Activated B cell treated with CpG ODN at 0.5 μM for 24 hours (primary cell): ENCODE data around the gene CDC42EP3. TPM values are rescaled to one million over a fixed set of nuclear protein-coding genes. Genes with fewer than 3 reads are reported as not detected.

Experiments
- ATAC-seq: fragments of 200-7000 bp; cut with Tn5 transposase; one replicate; pipeline ENCODE4 v1.10.0; 2021; ENCODE audit warnings: low read depth, mild to moderate bottlenecking, moderate library complexity
- CTCF ChIA-PET: fragments of 350-600 bp; sonication (Branson Sonifier 250); formaldehyde crosslinking; loops from one replicate; lab custom pipeline; 2021; ENCODE audit warnings: antibody characterized with exemption; lab: Charles Lee
- POLR2A ChIA-PET: fragments of 350-600 bp; sonication (Branson Sonifier 250); formaldehyde crosslinking; loops from one replicate; lab custom pipeline; 2021; ENCODE audit warnings: antibody characterized with exemption; lab: Charles Lee
- DNase-seq: peaks from one replicate; pipeline ENCODE4 v3.0.0; 2022
- H3K27ac Mint-ChIP-seq: one replicate; pipeline ENCODE4 v1.8.0; 2020; ENCODE audit warnings: mixed read lengths
- H3K27me3 Mint-ChIP-seq: one replicate; pipeline ENCODE4 v1.8.0; 2021; ENCODE audit warnings: mixed read lengths
- H3K36me3 Mint-ChIP-seq: one replicate; pipeline ENCODE4 v1.8.0; 2021; ENCODE audit warnings: low read depth, mixed read lengths
- H3K4me1 Mint-ChIP-seq: one replicate; pipeline ENCODE4 v1.8.0; 2021; ENCODE audit warnings: mixed read lengths
- H3K4me3 Mint-ChIP-seq: one replicate; pipeline ENCODE4 v1.8.0; 2020; ENCODE audit warnings: mild to moderate bottlenecking, mixed read lengths
- H3K9me3 Mint-ChIP-seq: one replicate; pipeline ENCODE4 v1.8.0; 2020; ENCODE audit warnings: mixed read lengths
- intact Hi-C: fragments of 100-400 bp; cut with micrococcal nuclease; formaldehyde crosslinking; loops from one replicate; pipeline ENCODE4 v1.15.1; 2024
- total RNA-seq: library from RNA; stranded (reverse); gene quantifications from 2 replicates; pipeline ENCODE4 v1.2.3, GENCODE V29; 2022
- TF ChIP-seq, protein P1 (sequence below): fragments of 200-600 bp; IDR thresholded peaks from one replicate; pipeline ENCODE4 v1.8.0; 2022; ENCODE audit warnings: antibody characterized with exemption, mild to moderate bottlenecking

The CDC42EP3 gene
- total RNA-seq, 1 donor from 2014 or later, result 33.2 TPM

DNA sequence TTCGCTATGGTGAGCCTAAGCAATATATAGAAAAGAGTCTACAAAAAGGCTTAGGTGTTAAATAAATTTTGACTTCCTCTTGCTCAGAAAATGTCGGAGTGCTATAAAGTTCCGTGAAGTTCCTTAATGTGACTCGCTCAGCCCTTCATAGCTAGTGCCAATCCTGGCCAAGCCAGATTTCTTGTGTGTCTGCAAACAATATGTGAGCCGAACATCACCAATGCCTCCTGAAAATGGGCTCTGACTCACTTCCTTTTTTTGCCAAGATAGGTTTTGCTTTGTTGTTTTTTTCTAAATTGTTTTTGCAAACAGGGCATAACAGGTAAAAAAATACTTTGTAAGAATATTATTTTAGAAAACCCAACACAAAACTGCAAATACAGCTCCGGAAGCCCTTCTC is 26.1 kb downstream of the CDC42EP3 start:
- Mint-ChIP-seq H3K4me3 (peak overlapping the region; percentile 53), H3K36me3 (peaks cover 77% of the 10 kb centered on the region), H3K4me1 (peaks cover 86% of the 10 kb centered on the region), H3K27ac (peak overlapping the region; percentile 67), H3K27me3 (no peaks in the 10 kb centered on the region), H3K9me3 (no peaks in the 10 kb centered on the region)
- intact Hi-C loops, result loop anchor here (1.0 kb wide), 1 partner anchor 8 kb away; no protein-coding TSS in a partner anchor
- DNase-seq (no peak), ATAC-seq (no peak)
- CTCF ChIA-PET, result interaction anchor here (1.8 kb wide), 1 partner anchor 26 kb away, joined by 4 read pairs; no protein-coding TSS in a partner anchor
- POLR2A ChIA-PET, result interaction anchor here (0.7 to 1.0 kb wide), 2 partner anchors 25 to 60 kb away, joined by 4 to 5 read pairs; no protein-coding TSS in a partner anchor
- TF ChIP-seq, protein P1, sequence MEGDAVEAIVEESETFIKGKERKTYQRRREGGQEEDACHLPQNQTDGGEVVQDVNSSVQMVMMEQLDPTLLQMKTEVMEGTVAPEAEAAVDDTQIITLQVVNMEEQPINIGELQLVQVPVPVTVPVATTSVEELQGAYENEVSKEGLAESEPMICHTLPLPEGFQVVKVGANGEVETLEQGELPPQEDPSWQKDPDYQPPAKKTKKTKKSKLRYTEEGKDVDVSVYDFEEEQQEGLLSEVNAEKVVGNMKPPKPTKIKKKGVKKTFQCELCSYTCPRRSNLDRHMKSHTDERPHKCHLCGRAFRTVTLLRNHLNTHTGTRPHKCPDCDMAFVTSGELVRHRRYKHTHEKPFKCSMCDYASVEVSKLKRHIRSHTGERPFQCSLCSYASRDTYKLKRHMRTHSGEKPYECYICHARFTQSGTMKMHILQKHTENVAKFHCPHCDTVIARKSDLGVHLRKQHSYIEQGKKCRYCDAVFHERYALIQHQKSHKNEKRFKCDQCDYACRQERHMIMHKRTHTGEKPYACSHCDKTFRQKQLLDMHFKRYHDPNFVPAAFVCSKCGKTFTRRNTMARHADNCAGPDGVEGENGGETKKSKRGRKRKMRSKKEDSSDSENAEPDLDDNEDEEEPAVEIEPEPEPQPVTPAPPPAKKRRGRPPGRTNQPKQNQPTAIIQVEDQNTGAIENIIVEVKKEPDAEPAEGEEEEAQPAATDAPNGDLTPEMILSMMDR, result no peak

DNA sequence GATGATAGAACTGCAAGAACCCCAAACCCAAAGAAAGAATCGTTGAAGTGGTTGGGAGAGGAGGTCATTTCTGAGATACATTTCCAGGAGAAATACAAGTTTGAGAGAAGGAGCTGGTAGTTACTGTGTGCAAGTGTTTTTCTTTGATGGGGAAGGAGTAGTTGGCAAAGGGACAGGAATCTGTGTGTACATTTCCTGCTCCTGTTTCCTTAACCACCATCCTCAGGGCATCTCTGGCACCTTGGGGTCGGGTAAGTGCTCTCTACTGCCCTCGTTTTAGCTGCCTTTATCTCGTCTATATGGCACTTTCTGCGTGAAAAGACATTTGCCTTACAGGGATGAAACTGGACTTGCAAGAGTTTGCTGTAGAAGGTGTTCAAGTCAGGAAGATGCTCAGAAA is 27.3 kb downstream of the CDC42EP3 start:
- intact Hi-C loops, result no loop called here
- no peak overlapping the region for H3K4me3 Mint-ChIP-seq
- TF ChIP-seq, protein P1, result no peak
- no peaks in the 10 kb centered on the region for H3K27me3 Mint-ChIP-seq
- ChIA-PET POLR2A (interaction anchor here (0.6 to 0.9 kb wide), 5 partner anchors 8 to 264 kb away, joined by 3 to 5 read pairs (median 5); no protein-coding TSS in a partner anchor), CTCF (interaction anchor here (0.6 to 1.8 kb wide), 4 partner anchors 24 to 268 kb away, joined by 3 to 5 read pairs (median 4); no protein-coding TSS in a partner anchor)
- no peaks in the 10 kb centered on the region for H3K9me3 Mint-ChIP-seq
- peaks cover 76% of the 10 kb centered on the region for H3K36me3 Mint-ChIP-seq
- H3K27ac Mint-ChIP-seq, result peak overlapping the region; percentile 2
- H3K4me1 Mint-ChIP-seq, result peaks cover 76% of the 10 kb centered on the region
- ATAC-seq, result no peak
- DNase-seq, result no peak

DNA sequence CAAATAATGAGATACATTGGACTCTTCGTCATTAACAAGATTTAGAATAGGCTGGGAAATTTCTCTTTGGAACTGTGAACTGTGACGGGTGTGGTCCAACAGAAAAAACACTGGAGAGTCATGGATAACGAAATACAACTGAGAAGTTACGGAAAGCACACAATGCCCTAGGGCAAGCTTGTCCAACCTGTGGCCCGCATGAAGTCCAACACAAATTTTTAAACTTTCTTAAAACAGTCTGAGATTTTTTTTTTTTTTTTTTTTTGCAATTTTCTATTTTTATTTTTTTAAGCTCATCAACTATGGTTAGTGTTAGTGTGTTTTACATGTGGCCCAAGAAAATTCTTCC is 27.7 kb downstream of the CDC42EP3 start:
- H3K27ac Mint-ChIP-seq, result peak overlapping the region; percentile 2
- TF ChIP-seq, protein P1, result no peak
- H3K4me1 Mint-ChIP-seq, result peaks cover 71% of the 10 kb centered on the region
- intact Hi-C loops, result loop anchor here (1.0 kb wide), 1 partner anchor 8 kb away; no protein-coding TSS in a partner anchor
- no peak for DNase-seq
- ChIA-PET POLR2A (interaction anchor here (0.6 to 1.4 kb wide), 5 partner anchors 8 to 107 kb away, joined by 3 to 12 read pairs (median 5); no protein-coding TSS in a partner anchor), CTCF (interaction anchor here (1.1 to 1.3 kb wide), 2 partner anchors 28 to 189 kb away, joined by 3 to 5 read pairs; no protein-coding TSS in a partner anchor)
- H3K27me3 Mint-ChIP-seq, result no peaks in the 10 kb centered on the region
- no peaks in the 10 kb centered on the region for H3K9me3 Mint-ChIP-seq
- H3K36me3 Mint-ChIP-seq, result peaks cover 75% of the 10 kb centered on the region
- no peak overlapping the region for H3K4me3 Mint-ChIP-seq
- no peak for ATAC-seq

DNA sequence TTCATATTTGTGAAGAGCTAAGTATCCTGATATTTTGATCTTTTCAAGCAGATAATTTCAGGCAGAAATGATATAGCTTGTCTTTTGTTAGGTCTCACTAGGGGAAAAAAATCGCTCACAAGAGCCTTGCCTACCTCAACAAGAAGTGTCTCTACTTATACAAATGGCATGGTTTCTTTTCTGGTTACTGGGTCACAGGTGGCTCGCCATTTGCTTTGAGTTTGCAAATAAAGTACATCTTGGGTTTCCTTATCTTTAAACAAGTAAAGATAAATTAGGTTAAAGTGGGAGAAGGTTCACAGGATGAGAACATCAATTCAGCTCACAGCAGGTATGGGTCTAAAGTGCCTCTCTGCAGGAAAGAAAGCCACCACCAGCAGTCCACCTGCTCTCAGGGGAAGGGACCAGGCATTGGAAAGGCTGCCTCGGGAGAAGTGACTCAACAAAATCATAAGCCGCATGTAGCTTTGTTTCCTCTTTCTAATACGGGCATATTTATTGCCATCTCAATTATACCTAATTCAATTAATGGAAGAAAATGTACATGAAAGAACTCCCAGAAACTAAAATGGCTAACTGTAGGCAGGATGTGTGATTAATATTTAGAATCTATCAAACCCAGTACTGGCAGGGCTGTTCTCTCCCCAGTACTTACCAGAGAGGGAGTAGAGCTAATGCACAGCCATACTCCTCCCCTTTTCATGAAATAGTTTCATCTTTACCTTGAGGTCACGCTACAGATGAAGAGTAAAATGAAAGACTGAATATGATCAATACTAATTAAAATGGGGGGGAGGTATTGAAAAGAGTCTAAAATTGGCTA is 28.3 kb downstream of the CDC42EP3 start:
- ATAC-seq (peak; percentile 31), DNase-seq (no peak)
- H3K36me3 Mint-ChIP-seq, result peaks cover 69% of the 10 kb centered on the region
- peak overlapping the region; percentile 79 for H3K27ac Mint-ChIP-seq
- intact Hi-C loops, result loop anchor here (1.0 kb wide), 2 partner anchors 7 to 8 kb away; no protein-coding TSS in a partner anchor
- TF ChIP-seq, protein P1, result no peak
- H3K4me1 Mint-ChIP-seq, result peaks cover 65% of the 10 kb centered on the region
- peak overlapping the region; percentile 38 for H3K4me3 Mint-ChIP-seq
- ChIA-PET POLR2A (interaction anchor here (0.6 to 1.4 kb wide), 5 partner anchors 10 to 486 kb away, joined by 3 to 12 read pairs (median 3); no protein-coding TSS in a partner anchor), CTCF (interaction anchor here (1.1 to 1.3 kb wide), 2 partner anchors 29 to 189 kb away, joined by 3 to 5 read pairs; no protein-coding TSS in a partner anchor)
- H3K9me3 Mint-ChIP-seq, result no peaks in the 10 kb centered on the region
- no peaks in the 10 kb centered on the region for H3K27me3 Mint-ChIP-seq
